Measurements from ENCODE around the gene GOLGA7B.
A peak's percentile ranks its signal among the peaks of the same experiment; 100 is the strongest.

The GOLGA7B gene

DNA sequence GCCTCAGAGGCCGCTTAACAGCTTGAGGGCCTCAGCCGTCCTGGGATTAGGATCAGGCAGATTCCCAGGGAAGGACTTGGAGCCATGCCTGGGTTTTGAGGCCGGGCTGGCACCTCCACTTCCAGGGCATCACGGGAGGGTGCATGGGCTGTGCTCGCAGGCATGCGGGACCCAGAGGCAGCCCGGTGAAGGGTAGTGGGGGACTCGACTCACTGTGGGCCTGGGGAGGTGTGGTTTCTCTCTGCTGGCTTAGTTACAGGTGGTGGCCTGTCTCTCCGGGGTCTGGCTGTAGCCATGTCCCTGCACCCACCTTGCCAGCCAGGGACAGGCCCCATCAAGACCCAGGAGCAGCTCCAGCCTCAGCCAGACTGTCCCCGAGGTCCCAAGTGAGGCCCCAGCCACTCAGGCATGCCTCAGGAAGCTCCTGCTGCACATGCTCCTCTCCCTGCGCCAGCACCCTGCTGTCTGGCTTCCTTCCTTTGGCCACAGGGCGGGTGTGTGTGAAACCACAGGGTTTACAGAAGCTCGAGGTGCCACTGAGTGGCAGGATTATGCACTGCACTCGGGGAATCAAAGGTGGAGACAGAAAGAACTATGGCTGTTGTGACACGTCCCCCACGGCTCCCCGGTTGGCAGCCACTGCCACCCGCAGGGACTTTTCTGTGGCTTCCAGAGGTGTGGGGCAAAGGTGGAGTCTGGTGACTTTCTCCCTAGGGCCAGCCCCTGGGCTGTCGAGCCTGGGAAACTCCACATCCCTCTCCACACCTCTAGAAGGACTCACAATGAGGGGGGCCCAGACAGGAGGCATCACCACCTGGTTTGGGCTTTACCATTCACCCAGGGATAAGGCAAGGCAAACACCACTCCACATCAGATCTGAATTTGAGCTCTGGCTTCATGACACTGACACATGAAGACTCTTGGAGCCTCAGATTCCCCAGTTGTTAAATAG is 19.7 kb downstream of the GOLGA7B start:
- peak; percentile 57 to 86 for DNase-seq

DNA sequence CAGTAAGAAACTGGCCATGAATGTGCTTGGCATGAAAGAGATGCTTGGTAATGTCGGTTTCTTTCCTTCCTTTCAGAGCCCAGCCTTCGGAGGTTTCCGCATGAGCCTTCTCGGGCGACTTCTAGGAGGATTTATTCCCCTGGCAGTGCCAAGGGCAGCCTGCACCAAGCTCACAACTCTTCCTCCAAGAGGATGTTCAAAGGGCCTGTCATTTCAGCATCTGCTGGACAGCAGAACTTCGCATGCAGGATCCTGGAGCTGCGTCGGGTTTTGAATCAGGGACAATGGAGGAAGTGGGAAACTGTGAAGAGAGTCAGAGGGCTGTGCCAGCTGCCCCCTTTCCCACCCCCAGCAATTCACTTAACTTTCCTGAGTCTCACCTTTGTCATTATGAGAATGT is 21.3 kb downstream of the GOLGA7B start:
- no peak for DNase-seq

DNA sequence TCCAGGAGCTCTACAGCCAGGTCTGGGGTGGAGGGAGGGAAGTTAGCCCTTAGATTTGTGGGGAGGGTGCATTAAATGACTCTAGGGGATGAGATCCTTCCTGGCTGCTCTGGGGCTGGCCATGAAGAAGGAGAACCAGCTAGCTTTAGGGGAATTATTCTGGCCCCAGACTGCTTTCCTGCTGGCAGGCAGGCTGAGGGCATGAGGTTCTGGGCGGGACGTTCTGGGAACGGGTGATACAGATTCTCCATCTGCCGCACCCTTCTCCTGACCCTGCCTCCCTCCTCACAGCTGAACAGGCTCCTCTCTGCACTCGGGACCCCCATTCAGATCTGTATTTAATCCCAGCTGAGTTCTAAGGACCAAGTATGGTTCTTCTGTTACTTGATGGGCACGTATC is 23.9 kb downstream of the GOLGA7B start:
- no peak for DNase-seq

GRCh38 chr10:97874332-97874731 is 24.7 kb downstream of the GOLGA7B start:
- no peak for DNase-seq

DNA sequence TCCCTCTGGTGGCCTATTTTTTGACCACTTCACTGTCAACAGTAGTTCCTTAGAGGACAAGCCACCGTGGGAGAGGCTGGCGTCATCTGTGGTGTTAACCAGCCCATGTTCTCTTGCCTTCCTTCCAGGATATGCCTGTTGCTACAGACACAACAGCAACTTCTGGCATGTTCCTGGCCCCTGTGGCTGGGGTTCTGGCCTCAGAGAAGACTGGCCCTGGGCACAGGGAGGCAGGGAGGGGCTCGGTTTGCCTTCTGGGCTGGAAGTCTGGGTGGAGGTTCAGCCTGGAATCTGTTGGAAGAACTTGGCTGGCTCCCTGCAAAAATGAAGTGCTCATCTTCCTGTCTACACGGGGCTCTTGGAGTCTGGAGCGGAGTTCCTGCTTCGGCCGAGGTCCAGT is 25.7 kb downstream of the GOLGA7B start:
- no peak for DNase-seq

- DNase-seq = no peak
Observed at GRCh38 chr10:97876402-97876801, 26.8 kb downstream of the GOLGA7B start.

GRCh38 chr10:97879241-97879640 is 29.6 kb downstream of the GOLGA7B start:
- DNase-seq = no peak

- no peak for DNase-seq
Observed at GRCh38 chr10:97880109-97880508, 30.5 kb downstream of the GOLGA7B start.

DNA sequence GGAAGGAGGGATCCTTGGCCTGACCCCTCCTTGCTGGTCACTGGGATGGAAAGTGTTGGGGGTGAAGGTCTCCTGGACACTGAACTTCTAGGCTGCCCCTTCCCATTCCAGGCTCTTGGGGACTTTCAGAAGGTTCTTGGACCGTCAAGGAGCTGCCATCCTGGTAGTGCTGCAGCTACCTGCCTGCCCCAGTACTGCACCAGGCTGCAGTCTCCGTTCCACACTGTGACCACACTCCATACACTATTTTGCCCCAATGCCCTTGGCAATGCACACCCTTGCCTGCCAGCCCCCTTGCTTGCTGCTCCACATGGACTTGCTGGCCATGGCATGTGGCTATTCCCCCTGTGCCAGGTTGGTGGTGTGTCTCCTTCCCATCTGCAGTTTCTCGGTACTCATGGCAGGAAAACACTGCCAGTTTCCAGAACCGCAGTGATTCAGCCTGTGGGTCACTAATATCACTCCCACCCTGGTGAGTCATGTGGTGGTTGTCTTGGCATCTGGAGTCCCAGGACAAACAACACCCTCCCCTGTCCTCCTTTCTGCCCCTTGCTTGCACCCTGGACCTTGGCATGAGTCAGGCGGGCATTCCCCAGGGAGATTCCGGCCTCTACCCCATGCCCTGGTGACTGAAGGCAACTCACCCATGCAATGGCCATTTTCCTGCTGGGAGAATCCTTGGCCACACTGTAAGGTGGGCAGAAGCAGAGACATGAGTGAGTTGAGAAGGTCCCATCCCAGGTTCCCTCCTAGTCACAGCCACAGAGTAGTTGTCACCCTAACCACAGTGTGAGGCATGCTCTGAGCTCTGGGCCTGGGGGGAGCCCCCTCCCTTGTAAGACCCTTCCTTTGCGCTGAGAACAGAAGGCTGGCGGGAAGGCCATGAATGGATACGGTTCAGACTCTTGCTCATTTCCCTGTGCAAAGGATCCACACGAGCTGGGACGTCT is 32.8 kb downstream of the GOLGA7B start:
- DNase-seq = no peak

GRCh38 chr10:97883092-97883485 is 33.4 kb downstream of the GOLGA7B start:
- no peak for DNase-seq

DNA sequence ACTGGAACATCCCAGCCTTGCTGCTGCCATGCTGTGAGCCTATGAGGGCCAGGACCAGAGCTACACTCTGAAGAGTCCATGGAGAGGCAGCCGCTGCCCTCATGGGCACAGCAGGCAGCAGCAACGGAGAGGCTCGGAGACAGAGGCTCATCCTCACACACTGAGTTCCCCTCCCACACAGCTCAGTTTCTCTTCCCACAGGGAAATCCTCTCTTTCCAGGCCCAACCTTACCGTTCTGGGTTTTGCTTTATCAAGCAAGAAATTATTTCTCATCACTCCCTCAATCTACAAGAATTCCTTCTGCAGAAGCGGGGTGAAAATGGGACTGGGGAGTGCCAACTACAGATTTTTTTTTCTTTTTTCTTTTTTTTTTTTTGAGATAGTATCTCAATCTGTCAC is 36.6 kb downstream of the GOLGA7B start:
- no peak for DNase-seq

DNA sequence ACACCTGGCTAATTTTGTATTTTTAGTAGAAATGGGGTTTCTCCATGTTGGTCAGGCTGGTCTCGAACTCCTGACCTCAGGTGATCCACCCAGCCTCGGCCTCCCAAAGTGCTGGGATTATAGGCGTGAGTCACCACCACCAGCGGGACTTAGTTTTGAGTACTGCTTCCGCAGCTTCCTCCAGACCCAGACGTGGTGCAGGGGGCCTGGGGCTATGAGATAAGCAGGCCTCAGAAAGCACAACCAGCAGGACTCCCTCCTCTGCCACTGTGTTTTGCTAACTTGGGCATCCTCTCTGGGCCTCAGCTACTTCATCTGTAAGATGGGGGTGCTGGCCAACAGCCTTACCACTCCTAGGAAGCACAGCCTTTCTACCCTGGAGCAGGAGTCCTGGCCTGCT is 37.8 kb downstream of the GOLGA7B start:
- DNase-seq = no peak

DNA sequence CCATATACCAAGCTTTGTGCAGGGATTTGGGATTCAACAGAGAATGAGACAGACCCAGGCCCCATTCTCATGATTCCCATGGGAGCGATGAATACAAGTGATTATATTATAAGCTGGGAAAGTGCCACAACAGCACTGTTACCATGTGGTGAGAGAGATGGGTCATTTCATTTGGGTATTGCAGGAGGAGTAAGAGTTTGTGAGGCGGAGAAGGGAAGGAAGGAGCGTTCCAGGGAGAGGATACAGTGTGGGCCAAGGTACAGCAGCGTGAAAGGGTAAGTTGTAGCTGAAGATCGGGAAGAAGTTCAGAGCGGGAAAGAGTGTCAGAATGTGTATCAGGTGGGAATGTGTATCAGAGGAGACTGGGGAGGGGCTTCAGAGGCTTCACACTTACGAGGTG is 38.5 kb downstream of the GOLGA7B start:
- no peak for DNase-seq

DNA sequence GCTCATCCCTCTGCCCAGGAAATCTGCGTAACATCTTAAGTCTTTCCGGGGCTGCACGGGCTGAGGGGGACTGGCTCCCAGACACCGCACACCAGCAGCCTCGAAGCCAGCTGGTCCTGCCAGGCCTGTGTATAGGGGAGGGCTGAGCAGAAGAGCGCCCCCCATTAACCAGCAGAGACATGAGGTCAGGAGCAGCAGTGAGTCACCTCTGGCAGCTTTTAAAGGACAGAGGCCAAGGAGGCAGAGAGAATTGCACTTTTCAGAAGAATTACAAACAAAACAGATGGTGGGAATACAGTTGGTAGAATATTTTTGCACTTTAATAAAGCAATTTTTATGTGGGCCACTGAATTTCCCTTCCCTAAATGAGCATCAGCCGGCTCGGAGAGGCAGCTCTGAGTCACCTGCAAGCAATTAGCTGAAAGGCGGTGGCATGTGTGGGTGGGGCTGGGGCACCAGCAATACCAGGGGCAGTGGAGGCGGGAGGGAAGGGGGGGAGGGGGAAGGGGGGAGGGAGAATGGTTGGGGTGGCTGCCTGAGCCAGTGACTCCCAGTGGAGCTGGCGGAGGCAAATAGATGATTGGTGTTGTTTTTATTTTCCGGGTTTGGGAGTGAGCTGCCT is 39.1 kb downstream of the GOLGA7B start:
- no peak for DNase-seq

DNA sequence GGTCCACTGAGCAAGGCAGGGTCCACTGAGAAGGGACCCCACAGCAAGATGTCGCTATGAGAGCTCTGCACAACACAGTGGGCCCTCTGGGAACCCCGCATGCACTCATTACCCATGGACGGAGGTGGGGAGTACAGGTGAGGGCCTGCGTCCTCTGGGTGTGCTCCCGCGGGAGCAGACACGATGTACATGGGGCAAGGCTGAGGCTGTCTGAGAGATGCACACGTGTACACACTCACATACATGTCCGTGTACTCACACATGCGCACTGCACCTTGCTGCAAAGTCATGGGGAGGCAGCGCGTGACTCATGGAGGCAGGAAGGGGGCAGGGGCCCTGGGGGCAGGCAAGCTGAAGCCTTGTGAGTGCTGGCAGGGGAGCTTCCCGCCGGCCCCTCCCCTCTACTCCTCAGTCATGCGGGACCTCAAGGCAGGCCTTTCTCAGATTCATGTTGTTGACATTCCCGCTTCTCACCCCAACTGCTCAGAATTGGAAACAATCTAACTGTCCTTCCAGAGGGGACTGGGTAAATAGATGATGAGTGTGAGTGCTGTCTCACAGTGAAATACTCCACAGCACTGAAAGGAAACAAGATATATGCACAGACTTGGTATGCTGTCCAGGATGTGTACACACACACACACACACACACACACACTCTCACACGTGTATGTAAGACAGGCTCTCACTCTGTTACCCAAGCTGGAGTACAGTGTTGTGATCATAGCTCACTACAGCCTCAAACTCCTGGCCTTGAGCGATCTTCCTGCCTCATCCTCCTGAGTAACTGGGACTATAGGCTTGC is 40.0 kb downstream of the GOLGA7B start:
- DNase-seq = no peak

- no peak for DNase-seq
Observed at GRCh38 chr10:97891497-97892167, 42.0 kb downstream of the GOLGA7B start.

- no peak for DNase-seq
Observed at GRCh38 chr10:97892506-97892905, 42.9 kb downstream of the GOLGA7B start.

DNA sequence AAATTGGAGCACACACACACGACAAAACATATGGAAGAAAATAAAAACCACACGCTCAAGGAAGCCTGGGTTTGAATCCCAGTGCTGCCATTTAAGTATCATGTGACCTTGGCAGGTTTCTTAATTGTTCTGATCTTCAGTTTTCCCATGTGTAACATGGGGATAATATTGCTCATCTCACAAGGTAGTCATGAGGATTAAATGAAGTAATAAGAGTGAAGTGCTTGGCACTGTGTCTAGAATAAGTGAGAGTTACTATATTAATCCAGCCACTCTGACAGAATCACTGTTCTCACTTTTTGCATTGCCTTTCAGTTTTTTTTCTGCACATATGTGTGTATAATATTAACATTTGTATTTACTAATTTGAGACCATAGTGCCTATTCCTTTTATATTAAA is 43.3 kb downstream of the GOLGA7B start:
- DNase-seq = no peak

- DNase-seq = no peak
Observed at GRCh38 chr10:97894092-97894491, 44.4 kb downstream of the GOLGA7B start.

DNA sequence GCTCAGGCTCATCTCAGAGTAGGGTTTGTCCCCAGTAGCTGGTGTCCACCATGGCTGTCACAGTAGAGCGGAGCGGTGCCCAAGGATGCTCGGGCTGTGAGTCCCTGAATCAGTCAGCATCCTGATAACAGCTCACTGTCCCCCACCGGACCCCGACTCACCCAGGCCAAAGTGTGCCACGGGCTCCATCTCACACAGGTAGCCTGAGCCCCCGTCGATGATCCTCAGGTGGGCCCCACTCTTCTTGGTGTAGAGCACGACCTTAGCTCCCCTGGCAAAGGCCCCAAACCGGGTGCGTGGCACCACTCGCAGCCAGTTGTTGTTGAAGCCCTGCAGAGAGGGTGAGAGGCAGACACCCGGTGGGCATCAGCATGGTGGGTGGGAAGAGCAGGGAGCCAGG is 45.4 kb downstream of the GOLGA7B start:
- DNase-seq = no peak

GRCh38 chr10:97895915-97896314 is 46.3 kb downstream of the GOLGA7B start:
- no peak for DNase-seq

Measured in hippocampal formation (tissue), 2 donors.